NCI-H1694 treated with DMSO at 0.1 percent for 48 hours (cell line): ENCODE data around the gene SLTM.
"Not testable (repeated sequence)": the region's sequence is repeated elsewhere in the genome, so short reads cannot be mapped to it uniquely, and the experiment has no call there.

Experiments used
- DNase-seq: peaks from one replicate; lab custom pipeline; 2025; lab: John Stamatoyannopoulos, UW

Gene SLTM

DNA sequence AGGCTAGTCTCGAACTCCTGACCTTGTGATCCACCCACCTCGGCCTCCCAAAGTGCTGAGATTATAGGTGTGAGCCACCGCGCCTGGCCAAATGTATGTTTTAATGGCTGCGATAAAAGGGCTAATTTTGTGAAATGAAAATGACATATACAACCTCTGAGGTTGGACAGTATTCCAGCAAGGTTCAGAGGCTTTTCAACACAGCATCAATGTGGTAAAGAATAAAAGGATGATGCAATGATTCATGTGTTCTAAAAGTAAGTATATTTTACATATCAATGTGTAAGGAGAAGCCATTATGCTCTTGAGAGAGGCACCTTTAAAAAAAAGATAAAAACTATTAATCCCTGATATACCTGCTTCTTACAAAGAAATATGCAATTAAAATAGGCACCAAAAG, 6.7 kb downstream of the SLTM start:
- no peak for DNase-seq

DNA sequence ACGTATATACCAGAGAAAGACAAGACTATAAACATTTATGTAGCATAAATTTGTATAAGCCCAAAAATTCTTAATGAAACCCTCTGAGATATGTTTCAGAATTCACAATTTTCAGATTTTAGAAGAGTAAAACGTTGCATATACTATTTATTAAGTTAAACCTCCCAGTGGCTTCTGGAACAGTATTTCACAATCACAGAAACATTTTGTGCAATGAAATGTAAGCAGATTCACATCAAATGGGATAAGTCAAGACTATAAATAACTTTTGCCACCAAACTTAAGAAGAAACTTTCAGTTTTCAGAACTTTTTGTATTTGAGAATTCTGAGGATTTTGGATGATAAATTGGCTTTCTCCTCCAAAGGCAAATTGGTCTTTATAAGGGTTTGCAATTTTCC, 9.2 kb downstream of the SLTM start:
- DNase-seq = no peak

DNA sequence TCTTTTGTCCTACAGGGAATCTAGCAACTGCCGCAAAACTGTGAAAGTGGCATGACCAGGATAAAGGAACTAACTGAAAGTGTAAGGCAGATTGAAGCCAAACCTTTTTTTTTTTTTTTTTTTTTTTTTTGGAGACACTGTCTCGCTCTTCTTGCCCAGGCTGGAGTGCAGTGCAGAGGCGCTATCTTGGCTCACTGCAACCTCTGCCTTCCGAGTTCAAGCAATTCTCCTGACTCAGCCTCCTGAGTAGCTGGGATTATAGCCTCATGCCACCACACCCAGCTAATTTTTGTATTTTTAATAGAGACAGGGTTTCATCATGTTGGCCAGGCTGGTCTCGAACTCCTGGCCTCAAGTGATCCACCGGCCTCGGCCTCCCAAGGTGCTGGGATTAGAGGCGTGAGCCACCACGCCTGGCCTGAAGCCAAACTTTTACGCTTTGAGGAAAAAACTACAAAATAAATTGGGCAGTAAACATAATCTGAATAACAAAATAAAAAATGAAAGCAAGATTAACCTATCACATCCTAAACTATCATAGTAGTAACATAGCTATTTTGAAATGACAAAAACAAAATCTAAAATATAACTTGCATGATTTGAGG, 9.7 kb downstream of the SLTM start:
- no peak for DNase-seq

DNA sequence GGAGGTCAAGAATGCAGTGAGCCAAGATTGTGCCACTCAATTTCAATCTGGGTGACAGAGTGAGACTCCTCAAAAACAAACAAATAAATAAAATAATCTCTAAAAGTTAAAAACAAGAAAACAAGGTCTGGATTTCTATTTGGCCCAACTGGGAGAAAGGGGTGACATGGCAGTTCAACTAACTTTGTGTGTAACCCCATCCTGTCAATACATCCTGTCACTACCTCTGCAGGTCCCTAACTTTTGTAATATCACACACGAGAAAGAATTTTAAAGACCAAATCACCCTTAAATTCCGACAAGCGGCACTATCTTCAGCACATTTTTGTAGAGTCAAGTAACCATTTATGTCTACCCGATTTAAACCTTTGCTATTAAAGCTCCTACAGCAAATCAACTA, 10.2 kb downstream of the SLTM start:
- DNase-seq = no peak

DNA sequence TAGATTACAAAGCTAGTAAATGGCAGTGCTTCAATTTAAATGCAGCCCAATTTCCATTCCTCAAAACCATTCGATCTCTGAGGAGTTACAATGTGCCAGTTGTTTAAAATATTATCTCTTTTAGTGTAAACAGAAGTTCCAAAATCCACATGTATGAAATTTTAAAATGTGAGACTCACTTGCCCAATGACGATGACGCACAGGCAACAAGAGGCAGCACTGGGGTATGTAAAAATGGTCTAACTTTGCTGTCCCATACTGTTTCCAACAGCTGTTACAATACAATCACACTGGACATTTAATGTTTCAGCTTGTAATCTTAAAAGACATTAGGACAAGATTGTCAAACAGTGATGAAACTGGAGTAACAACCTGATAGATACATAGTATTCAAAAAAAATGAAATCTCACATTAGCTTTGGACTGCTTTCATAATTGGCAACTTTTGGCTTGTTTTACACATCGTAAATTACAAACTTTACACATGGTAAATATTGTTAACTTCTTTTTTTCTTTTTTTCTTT, 12.2 kb downstream of the SLTM start:
- DNase-seq = no peak

DNA sequence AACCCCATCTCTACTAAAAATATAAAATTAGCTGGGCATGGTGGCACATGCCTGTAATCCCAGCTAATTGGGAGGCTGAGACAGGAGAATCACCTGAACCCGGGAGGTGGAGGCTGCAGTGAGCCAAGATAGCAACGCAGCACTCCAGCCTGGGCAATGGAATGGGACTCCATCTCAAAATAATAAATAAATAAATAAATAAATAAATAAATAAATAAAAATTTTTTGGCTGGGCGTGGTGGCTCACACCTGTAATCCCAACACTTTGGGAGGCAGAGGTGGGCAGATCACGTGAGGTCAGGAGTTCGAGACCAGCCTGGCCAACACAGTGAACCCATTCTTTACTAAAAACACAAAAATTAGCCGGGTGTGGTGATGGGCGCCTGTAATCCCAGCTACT, 13.0 kb downstream of the SLTM start:
- not testable (repeated sequence) for DNase-seq

DNA sequence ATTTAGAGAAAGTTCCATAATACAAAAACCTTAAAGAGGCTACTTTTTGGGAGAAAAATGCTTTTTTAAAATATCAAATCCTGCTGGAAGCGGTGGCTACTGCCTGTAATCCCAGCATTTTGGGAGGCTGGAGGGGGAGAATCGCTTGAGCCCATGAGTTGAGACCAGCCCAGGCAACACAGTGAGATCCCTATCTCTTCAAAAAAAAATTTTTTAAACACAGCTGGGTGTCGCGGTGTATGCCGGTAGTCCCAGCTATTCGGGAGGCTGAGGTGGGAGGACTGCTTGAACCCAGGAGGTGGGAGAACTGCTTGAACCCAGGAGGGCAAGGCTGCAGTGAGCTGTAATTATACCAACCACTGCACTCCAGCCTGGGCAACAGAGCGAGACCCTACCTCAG, 14.2 kb downstream of the SLTM start:
- DNase-seq = no peak

DNA sequence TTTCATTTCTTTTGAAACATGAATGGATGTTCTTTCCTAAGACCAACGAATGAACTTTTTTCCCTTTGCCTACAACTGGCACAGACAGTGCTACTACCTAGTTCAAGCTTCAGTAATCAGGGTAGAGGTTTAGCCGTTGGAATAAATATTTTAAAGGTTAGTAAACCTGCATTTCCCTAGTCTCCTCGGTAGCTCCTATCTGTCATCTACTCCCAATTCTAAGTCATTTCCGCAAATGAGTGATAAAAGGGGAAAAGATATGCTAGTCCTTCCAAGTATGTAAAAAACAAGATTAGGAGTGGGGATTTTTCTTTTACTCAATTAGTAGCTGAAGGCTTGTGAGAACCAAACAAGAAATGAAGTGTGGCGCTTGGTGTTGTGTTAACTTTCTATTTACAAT, 15.2 kb downstream of the SLTM start:
- DNase-seq = no peak

DNA sequence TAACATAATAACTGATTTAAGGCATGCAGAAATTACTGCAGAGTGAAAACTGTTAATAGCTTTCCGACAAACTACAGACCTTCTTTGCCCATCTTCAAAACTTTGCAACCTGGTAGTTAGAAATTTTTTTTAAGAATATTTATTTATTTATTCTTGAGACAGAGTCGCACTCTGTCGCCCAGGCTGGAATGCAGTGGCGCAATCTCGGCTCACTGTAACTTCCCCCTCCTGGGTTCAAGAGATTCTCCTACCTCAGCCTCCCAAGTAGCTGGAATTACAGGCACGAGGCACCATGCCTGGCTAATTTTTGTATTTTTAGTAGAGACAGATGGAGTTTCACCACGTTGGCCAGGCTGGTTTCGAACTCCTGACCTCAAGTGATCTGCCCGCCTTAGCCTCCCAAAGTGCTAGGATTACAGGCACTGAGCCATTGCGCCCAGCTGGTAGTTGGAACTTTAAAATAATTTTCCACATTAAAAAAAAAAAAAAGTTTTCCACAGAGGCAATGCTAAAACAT, 15.8 kb downstream of the SLTM start:
- DNase-seq = not testable (repeated sequence)

DNA sequence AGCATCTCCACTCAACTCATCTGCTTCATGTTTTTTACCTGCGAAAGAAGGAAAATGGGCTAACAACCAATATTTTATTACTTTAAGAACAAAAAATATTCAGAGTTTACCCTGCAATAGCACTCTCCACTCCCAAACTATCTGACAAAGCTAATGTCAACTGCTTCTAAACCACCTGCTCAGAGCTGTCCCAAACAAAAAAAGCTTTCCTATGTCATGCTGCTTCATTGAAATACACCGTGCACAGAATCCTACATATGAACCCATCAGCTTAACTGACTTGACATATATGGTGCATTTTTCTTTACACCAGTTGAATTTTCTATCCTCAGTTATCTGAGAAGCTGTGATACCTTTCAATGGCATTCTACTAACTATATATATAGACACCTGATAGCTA, 16.5 kb downstream of the SLTM start:
- DNase-seq = no peak

DNA sequence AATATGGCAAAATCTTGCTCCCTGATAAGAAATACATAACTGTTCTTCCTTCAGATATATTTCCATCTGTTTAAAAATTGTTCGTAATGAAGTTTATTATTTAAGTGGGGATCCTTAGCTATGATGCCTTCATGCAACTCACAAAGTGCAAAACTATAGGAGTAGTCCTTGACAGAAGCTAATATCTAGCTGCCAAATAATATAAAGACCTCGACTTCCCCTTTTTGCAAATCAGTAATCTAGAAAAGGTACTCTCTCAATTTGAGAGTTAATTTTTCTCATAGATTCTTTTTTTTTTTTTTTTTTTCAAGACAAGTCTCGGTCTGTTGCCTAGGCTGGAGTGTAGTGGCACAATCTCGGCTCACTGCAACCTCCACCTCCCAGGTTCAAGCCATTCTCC, 23.0 kb downstream of the SLTM start:
- DNase-seq = no peak

DNA sequence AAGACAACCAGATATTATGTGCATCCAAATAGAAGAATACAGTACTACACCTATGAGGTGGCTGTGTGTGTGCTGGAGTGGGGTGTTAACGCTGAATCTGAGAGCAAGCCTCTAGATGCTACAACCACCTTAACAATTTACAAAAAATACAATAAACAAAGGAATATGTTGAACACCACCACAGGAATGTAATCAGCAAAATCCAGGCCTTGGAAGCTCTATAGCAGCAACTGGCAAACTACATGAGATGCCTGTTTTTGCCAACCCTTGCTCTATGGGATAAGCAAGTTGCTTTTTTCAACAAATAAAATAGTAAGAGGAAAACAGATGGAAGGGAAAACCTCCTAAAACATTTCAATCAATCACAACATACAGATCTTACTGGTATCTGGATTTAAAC, 23.9 kb downstream of the SLTM start:
- no peak for DNase-seq

DNA sequence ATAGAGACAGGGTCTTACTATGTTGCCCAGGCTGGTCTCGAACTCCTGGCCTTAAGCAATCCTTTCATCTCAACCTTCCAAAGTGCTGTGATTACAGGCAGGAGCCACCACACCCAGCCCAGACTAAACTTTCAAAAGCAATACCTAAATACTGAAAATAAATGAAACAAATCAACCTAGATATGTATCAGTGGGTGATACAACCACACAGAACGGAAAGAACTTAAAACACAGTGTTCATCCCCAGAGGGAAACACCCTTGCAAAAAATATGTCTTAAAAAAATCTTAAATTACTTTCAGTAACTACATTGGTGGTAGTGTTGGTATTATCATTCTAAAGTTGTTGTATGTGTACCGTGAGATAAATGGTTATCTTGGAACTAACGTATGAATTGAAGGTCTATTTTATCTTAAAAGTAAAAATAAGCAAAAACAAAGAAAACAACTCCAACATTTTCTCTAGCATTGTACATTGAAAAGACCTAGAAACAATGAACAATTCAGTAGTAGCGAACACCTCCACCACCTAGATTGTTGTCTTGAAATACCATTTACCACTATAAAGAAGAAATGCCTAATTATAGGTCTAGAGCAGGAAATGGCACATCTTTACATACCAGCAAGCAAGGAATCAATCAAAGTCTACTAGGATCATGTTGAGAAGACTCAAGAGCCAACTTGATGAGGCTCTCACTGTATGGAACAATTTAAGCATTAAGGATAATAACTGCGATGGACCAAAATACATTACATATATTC, 24.7 kb downstream of the SLTM start:
- DNase-seq = no peak

DNA sequence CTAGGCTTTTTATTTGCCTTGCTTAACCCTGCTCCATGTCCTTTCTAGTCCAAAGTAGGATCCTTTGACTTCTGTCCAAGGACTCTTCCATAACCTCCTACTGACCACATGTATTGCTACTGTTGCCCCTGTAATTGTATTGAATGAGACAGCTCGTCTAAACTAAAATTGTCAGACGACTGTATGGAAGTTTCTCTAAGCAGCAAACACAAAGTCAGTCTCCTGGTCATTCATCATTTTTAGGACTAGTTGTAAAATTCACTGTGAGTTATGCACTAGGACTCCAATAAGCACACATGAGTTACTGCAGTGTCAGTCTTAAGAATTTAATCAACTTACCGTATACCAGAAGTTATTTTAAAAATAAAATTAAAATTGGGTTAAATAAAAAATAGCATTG, 32.8 kb downstream of the SLTM start:
- no peak for DNase-seq

DNA sequence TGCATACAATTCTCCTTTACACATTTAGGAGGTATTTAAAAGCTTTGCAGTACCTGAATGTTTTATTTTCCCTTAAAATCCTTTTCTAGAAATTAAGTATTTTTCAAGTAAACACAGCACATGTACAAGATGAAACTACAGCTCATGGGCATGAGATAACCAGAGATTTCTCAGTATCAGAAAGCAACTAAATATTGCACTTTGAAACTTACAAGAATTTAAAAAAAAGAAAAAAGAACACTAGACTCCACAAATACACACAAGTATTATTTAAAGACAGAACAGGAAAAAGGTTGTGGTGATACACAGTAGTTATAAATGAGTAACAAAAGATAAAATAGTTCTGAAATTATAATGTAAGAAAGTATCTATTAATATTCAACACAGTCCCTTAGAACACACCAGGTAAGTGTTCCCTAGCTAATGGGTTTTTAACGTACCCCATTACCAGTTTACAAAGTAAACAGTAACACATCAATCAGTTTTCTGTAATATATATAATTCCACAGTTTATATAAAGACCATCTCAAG, 35.3 kb downstream of the SLTM start:
- no peak for DNase-seq

DNA sequence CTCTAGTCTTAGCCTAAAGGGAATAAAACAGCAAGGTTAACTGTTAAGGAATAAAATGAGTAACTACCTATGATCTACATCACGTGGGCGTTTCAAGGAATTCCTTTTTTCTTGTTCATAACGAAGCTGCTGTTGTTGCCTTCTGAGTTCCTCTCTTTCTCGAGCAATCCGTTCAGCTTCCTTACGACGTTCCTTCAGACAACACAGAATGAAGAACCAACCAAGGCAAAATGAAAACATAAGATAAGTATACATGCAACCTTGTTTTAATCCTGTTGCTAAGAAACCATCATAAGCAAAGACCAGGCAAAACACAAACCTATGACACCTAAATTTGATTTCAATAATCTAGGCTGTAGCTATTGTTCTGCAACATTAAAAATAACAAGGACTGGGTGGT, 44.1 kb downstream of the SLTM start:
- no peak for DNase-seq

DNA sequence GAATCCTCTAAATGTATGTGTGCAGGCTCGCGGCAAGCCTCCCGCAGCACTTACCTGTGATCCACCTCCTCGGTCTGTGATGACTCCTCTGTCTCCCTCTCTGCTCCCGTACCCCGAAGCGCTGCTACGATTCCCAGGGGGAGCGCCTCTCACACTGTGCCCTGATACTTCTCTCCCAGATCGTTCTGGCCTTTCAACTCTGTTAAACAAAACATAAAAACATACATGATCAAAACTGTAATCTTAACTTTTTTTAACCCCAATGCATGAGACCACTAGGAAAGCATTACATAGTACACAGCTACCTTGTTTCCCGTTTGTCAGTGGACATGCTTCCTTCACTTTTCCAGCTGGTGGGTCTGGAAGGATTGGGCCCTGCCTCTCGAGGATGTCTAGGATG, 46.6 kb downstream of the SLTM start:
- no peak for DNase-seq

DNA sequence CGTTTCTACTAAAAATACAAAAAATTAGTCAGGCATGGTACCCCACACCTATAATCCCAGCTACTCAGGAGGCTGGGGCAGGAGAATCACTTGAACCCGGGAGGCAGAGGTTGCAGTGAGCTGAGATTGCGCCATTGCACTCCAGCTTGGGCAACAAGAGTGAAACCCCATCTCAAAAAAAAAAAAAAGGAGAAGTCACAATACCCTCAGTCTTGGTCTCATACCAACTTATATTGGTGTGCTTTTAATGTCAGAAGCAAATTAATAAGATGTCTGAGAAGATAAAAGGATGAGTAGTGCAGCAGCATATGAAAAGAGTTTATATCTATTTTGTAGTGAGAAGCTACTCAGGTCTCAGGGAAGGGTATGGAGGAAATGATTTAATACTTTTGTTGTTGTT, 49.6 kb downstream of the SLTM start:
- not testable (repeated sequence) for DNase-seq

DNA sequence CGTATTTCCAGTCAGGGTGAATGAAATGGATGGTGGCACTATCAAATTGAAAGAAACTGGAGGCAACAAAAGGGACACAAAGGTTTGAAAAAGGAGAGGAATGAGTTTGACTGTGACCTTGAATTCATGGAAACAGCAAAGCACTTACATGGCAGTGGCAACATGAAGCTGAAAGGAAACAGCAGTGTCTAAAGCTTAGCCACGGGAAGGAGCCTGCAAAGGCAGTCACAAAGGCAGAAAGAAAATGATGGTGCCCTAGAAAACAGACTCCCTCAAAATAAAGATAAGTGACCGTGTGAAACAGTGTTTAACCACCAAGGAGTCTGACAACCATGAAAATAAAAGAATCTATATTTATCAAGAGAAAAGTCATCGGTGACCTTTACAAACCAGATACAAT, 51.2 kb downstream of the SLTM start:
- no peak for DNase-seq

DNA sequence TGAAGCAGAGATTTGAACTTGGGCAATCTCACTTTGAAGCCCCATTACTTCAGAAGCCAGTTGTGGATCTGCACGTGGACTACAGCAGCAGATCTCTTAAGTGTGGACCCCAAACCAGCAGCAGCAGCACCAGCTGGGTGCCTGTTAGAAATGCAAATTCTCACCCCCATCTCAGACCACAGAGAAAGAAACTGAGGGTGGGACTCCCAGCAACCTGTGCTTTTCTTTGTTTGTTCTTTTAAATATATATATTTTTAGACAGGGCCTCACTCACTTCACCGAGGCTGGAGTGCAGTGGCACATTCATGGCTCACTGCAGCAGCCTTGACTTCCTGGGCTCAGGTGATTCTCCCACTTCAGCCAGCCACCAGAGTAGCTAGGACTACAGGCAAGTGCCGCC, 53.2 kb downstream of the SLTM start:
- no peak for DNase-seq

DNA sequence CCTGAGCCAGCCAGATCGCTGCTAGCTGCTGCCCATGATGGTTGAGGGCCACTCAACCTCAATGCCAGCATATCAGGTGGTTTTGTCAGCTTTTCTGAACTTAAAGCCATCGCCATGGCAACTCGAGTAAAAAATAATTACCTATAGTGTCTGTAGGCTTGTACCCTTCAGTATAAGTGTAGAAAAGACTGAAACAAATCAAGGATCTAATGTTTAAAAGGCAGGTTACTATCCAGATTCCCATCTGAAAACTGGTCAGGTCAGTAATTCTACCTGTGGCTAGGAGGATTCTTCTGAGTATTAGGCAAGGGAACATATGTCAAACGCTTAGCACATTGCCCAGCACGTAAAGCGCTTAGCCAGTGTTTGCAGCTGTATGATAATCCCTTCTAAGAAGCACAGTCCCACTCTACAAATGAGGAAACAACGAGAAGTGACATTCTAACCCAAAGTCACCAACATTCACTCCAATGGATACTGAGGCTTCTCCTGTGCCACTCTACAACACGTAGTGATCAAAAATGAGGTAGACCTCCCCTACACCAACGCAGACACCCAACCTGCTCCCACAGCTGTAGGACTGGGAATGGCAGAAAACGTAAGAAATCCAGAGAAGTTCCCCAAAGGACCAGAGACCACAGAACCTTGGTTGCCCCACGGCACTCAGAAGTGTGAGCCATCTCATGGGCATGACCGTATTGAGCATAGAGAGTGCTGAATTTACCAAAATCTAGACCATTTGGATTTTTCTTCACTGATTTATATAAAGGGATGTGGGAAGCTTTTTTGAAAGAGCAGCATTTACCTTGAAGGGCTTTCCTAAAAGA, 55.3 kb downstream of the SLTM start:
- no peak for DNase-seq

DNA sequence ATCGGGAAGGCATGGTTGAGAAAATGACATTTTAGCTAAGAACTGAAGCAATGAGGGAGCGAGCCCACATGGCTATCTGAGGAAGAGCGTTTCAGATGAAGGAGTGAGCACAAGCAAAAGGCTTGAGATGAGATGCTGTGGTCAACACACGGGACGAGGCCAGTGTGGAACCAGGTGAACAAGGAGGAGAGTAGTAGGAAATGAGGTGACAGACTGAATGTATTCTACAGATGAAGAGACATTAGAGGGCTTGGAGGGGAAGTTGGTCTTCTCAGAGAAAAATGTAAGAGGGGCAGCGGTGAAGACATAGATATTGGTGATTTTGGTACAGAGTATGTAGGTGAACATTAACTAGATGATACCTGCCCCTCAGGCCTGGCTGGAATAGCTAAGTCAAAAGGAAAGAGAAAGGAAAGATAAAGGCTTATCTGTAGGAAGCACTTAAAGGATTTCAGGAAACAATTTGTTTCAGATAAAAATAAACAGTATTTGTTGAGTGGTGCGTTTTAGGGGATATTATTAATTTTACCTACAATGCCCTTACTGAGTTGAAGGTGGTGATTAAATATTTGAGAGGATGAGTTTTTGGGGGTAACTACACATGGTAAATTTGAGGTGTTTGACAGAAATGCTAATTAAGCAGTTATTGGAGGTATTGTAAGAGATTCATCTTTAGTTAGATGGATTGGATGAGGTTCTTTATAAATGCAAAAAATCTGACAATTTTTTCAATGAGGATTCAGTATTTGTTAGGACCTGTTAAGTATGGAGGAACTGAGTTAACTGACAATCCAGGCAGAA, 57.0 kb downstream of the SLTM start:
- DNase-seq = no peak
